Stomach (tissue), 4 donors: Measurements from ENCODE around the gene TMEM238L.

ENCODE experiments used
- CTCF ChIP-seq, 7 experiments: fragments of 450-650 bp in 4 of 7; fragments of 200-600 bp in 3 of 7; sonication (generic) in 3 of 7; IDR thresholded peaks; one replicate each; pipeline ENCODE4 v1.5.1; 2016 to 2019; ENCODE audit warnings: antibody characterized with exemption in 7 of 7, control low read depth in 2 of 7, mild to moderate bottlenecking in 1 of 7
- EP300 ChIP-seq: sonication (generic); formaldehyde crosslinking; IDR thresholded peaks from one replicate; pipeline ENCODE4 v1.6.1; 2017; ENCODE audit warnings: antibody characterized with exemption
- POLR2A ChIP-seq, 4 donors: fragments of 450-650 bp; IDR thresholded peaks; one replicate each; pipeline ENCODE4 v1.6.1; 2016; ENCODE audit warnings: antibody characterized with exemption in 4 of 4, control low read depth in 2 of 4, mild to moderate bottlenecking in 1 of 4, moderate library complexity in 1 of 4

GRCh38 chr17:10845388-10845751 is 41.5 kb upstream of the TMEM238L start:
- TF ChIP-seq POLR2A (IDR thresholded peaks at IDR 0.05), result no peak
- TF ChIP-seq CTCF (IDR thresholded peaks at IDR 0.05), result peak in 1 of 7 experiments; percentile 9
- TF ChIP-seq EP300, result no peak
